ENCODE measurements around the gene RAPGEF1.

- TF ChIP-seq, protein P1, sequence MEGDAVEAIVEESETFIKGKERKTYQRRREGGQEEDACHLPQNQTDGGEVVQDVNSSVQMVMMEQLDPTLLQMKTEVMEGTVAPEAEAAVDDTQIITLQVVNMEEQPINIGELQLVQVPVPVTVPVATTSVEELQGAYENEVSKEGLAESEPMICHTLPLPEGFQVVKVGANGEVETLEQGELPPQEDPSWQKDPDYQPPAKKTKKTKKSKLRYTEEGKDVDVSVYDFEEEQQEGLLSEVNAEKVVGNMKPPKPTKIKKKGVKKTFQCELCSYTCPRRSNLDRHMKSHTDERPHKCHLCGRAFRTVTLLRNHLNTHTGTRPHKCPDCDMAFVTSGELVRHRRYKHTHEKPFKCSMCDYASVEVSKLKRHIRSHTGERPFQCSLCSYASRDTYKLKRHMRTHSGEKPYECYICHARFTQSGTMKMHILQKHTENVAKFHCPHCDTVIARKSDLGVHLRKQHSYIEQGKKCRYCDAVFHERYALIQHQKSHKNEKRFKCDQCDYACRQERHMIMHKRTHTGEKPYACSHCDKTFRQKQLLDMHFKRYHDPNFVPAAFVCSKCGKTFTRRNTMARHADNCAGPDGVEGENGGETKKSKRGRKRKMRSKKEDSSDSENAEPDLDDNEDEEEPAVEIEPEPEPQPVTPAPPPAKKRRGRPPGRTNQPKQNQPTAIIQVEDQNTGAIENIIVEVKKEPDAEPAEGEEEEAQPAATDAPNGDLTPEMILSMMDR (IDR thresholded peaks at IDR 0.05): no peak
- TF ChIP-seq POLR2A (IDR thresholded peaks at IDR 0.05): no peak
Measured at GRCh38 chr9:131620764-131621520, 118.9 kb downstream of the RAPGEF1 start.
